Measurements from ENCODE around the gene TOMM20.

DNA sequence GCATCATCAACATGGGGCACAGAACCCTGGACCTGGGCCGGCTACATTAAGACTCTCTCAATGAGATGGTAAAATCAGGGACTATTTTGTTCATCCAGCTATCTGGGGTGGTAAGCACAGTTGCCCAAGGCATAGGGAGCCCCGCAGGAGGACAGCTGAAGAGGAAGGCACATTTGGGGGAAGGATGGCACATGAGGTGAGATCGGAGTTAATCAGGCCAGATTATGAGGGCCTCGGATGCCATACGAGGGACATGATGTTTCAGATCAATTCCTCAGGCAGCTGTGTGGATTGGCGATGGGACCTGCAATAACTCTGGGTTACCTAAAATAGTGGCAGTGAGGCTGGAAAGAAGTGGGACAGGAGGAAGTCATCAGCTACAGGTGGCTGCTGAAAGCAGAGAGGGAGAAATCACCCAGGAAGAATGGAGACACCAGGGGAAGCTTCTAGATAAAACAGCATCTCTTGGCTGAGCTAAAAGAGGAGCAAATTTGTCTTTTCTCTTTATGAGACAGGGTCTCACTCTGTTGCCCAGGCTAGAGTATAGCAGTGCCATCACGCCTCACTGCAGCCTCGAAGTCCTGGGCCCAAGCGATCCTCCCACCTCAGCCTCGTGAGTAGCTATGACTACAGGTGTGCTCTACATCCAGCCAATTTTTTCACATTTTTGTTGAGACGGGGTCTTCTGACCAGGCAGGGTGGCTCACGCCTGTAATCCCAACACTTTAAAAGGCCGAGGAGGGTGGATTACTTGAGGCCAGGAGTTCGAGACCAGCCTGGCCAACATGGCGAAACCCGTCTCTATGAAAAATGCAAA lies 21.1 kb downstream of the TOMM20 start:
- TF ChIP-seq POLR2AphosphoS5 (IDR thresholded peaks at IDR 0.05; ENCODE audit: low read depth, low read length) = peak; percentile 62
- no peak for TF ChIP-seq TAF1 (IDR thresholded peaks at IDR 0.05; ENCODE audit: low read depth, low read length)
- no peak for TF ChIP-seq TEAD4 (IDR thresholded peaks at IDR 0.05; ENCODE audit: low read depth, low read length)
- TF ChIP-seq, protein P1, sequence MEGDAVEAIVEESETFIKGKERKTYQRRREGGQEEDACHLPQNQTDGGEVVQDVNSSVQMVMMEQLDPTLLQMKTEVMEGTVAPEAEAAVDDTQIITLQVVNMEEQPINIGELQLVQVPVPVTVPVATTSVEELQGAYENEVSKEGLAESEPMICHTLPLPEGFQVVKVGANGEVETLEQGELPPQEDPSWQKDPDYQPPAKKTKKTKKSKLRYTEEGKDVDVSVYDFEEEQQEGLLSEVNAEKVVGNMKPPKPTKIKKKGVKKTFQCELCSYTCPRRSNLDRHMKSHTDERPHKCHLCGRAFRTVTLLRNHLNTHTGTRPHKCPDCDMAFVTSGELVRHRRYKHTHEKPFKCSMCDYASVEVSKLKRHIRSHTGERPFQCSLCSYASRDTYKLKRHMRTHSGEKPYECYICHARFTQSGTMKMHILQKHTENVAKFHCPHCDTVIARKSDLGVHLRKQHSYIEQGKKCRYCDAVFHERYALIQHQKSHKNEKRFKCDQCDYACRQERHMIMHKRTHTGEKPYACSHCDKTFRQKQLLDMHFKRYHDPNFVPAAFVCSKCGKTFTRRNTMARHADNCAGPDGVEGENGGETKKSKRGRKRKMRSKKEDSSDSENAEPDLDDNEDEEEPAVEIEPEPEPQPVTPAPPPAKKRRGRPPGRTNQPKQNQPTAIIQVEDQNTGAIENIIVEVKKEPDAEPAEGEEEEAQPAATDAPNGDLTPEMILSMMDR (IDR thresholded peaks at IDR 0.05; ENCODE audit: control extremely low read depth in 1 of 3, insufficient read depth in 1 of 3, low read depth in 1 of 3, low read length in 3 of 3) = no peak
- TF ChIP-seq RAD21 (IDR thresholded peaks at IDR 0.05 in 1 of 2, conservative IDR thresholded peaks at IDR 0.05 in 1 of 2; ENCODE audit: low read depth in 2 of 2, low read length in 2 of 2) = no peak
- no peak for TF ChIP-seq NRF1 (IDR thresholded peaks at IDR 0.05; ENCODE audit: low read depth, low read length)
- no peak for TF ChIP-seq BACH1 (IDR thresholded peaks at IDR 0.05; ENCODE audit: low read length)

Data from H1 (cell line).